Activated CD8-positive, alpha-beta memory T cell treated with anti-CD3 and anti-CD28 coated beads for 1 hour (primary cell): ENCODE measurements around the gene SUCLG2.

Experiments
- DNase-seq, 2 donors: peaks; one replicate each; pipeline ENCODE4 v3.0.0-alpha.2; 2020; ENCODE audit warnings: low read depth in 1 of 2; ENCODE audit errors: extremely low read depth in 1 of 2

SUCLG2 gene, protein sequence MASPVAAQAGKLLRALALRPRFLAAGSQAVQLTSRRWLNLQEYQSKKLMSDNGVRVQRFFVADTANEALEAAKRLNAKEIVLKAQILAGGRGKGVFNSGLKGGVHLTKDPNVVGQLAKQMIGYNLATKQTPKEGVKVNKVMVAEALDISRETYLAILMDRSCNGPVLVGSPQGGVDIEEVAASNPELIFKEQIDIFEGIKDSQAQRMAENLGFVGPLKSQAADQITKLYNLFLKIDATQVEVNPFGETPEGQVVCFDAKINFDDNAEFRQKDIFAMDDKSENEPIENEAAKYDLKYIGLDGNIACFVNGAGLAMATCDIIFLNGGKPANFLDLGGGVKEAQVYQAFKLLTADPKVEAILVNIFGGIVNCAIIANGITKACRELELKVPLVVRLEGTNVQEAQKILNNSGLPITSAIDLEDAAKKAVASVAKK

DNA sequence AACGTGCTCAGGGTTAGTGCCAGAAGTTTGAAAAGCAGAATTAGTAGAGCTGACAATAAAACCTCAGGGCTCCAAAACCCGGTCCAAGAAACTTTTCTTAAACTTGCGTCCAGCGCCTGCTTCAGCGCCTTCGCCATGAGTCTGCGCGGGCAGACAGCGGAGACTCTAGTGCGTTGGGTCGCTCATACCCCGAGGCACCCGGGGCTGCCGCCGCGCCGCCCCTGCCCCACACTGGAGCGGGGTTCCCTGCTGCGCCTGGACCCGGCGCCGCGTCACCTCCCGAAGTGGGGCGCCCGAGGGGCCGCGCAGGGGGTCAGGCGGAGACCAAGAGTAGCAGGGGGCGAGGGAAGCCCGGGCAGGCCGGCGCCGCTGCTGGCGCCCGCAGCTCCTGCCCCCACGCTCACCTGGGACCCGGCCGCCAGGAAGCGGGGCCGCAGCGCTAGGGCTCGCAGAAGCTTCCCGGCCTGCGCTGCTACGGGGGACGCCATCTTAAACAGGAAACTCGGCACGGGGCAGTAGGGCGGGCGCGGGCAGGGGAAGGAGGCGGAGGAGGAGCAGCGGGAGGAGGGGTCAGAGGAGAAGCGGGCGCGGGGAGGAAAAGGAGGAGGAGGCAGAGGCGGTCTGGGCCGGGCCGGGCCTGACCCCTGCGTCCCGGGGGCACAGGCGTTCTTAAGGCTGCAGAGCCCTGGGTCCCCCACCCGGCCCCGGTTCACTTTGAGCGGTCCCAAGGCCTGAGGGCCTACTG, at the start of gene SUCLG2:
SUCLG2 (minus strand) TSS at position 514 of the 745 bp plus-strand sequence; CDS start at position 488, 26 bp downstream.
- peak; percentile 39 to 64 for DNase-seq

DNA sequence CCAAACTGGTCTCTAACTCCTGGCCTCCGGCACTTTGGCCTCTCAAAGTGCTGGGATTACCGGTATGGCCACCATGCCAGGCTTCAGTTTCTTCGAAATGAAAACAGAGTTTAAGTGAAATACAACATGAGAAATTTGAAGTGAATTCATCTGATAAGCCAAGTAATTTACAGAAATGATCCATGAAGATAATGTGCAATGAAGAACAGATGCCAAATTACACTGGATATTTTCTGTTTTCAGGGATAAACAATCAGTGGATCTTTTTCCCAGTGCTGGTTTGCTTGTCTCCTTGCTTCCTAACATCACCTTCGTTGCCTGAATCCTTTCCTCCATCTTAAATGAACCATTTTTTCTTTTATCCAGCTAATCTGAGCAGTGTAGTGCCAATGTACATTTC, 46.2 kb upstream of the SUCLG2 start:
- no peak for DNase-seq

DNA sequence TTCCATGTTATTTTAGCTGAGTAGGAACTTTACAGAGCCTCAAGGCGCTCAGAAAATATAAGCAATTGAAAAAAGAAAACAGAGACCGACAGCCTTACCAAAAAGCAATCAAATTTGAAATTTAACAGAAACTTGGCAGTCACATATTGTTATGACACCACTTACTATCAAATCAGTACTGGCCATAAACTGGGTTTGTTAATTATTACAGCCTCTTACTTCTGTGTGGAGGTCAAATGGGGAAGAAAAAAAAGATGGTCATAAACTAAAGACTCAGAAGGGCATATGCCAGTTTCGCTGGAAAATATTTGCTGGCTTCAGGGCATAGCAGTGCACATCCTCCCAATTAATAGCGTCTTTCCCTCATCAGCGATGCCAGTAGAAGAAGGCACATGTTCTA, 45.5 kb upstream of the SUCLG2 start:
- DNase-seq: no peak

DNA sequence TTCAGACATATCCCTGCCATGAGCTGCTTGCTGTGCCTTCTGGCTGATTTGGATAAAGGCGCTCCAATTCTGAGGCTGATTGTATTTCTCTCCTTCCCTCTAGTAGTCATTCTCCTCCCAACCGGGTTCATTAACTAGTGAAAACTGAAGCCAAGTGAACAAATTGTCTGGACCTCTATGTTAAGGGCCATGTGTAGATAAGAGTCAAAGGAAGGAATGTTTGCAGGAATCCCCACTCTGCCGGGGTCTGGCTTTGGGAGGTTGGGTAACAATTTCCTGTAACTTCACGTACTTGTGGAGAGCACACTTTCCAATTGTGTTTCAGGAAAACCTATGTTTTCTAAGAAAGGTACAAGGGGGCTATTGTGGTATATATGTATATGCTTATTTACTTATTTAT, 38.2 kb upstream of the SUCLG2 start:
- no peak for DNase-seq

GRCh38 chr3:67691926-67692325, 37.5 kb upstream of the SUCLG2 start:
- DNase-seq: no peak

GRCh38 chr3:67691207-67691606, 36.8 kb upstream of the SUCLG2 start:
- no peak for DNase-seq

DNA sequence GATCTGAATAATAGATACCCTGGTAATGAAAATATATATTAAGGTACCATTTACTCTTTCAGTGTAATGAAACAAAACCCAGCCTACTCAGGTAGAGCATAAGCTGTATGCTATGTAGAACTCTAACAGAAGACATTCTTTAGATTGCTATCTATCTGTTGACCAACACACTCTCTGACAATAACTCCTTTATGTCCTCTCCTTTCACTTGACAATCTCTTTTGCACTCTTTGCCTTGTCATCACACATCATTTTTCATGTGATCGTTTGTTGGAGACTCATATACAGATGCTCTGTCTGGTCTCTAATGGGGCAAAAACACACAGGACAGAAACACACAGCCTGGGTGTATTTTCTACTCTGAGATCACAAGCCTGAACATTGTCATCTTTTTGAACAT, 35.4 kb upstream of the SUCLG2 start:
- no peak for DNase-seq

GRCh38 chr3:67688231-67688630, 33.8 kb upstream of the SUCLG2 start:
- DNase-seq: no peak

DNA sequence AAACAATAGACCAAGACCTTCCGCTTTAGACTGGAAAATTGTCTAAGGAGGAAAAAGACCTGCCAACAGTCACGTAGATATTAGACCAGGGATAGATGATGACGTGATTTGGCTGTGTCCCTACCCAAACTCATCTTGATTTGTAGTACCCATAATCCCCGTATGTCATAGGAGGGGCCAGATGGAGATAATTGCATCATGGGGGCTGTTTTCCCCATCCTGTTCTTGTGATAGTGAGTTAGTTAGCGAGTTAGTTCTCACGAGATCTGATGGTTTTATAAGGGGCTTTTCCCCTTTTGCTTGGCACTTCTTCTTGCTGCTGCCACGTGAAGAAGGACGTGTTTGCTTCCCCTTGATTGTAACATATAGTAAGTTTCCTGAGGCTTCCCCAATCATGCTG, 31.7 kb upstream of the SUCLG2 start:
- DNase-seq: no peak

GRCh38 chr3:67685499-67685898, 31.1 kb upstream of the SUCLG2 start:
- DNase-seq: no peak

DNA sequence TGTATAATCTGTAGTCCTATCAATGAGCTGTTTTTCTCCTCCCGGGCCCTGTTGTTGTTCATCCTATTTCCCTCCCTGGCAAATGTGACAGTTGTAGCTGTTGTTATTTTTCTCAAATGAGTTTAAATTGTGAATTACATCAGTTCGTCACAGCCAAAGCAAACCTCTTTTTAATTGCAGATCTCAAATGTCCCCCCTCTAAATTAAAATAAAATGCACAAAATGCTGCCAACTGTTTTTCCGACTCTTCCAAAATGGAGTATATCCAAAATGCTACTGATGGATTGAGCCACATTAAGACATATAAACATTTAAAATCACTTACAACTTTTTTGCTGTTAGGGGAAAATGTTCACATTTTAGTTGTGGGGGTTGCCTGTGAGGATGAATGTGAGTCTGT, 29.8 kb upstream of the SUCLG2 start:
- no peak for DNase-seq

GRCh38 chr3:67683522-67683921, 29.1 kb upstream of the SUCLG2 start:
- no peak for DNase-seq

DNA sequence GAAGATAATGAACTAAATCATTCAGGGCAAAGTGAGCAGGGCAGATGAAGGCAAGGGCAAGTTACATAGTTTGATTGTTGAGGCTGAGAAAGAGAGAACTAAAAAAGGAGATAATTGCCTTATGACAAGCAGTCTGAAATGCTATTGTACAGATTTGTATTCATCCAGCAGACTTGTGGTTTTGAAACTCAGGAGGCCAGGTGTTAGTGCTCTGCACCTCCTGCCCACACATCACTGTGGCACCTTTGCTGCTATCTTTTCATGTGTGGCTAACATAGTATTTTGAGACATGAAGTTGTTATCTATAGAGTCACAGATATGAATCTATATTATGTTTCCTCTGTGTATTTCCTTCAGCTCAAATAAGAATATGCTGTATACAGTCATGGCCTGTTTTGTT, 24.3 kb upstream of the SUCLG2 start:
- DNase-seq: no peak

DNA sequence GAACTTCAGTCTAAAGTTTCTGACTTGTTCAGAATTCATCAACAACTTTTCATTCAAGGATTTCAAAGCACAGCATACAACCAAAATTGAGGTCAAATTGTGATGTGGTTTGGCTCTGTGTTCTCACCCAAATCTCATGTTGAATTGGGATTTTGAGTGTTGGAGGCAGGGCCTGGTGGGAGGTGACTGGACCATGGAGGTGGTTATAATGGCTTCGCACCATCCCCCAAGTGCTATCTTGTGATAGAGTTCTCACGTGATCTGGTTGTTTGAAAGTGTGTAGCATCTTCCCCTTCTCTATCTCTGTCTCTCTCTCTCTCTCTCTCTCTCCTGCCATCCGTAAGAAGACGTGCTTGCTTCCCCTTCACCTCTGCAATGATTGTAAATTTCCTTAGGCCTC, 19.6 kb upstream of the SUCLG2 start:
- no peak for DNase-seq

DNA sequence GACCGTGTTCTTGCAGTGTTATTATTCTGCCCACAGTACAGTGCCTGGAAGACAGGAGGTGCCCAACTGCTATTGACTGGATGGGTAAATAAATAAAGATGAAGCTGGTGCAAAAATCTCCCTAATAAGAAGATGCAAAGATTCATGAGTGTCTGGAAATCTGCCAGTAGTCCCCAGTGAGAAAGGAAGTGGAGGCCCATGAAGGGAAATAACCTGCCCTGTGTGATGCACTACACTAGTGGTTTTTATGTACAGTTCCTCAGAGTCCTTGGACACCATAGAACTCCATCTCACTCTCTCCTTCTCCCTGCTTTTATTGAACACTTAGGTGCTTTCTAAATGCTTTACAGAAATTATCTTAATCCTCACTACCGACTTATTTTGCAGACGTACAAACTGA, 8.3 kb upstream of the SUCLG2 start:
- DNase-seq: no peak

DNA sequence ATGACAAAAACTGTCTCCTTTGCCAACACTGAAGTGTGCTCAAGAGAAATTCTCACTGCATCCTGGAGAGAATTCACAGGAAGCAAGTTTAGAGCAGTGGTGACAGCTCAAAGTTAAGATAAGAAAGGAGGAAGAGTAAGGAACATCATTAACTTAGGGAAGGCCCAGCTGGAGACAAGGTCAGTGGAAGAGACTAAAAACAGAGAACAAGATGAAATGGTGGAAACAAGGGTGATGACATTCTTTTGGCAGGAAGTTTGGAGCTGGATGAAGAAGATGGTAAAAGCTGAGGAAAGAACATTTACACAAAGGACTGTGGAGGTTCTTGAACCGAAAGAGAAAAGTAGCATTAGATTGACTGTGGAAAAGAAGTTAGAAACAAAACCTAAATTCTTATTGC, 6.7 kb upstream of the SUCLG2 start:
- no peak for DNase-seq

- no peak for DNase-seq
These were observed 2.8 kb upstream of the SUCLG2 start for GRCh38 chr3:67657192-67657591.

- DNase-seq: no peak
These were observed 2.2 kb upstream of the SUCLG2 start for GRCh38 chr3:67656614-67657013.

- peak; percentile 49 for DNase-seq
These were observed 1.1 kb upstream of the SUCLG2 start for GRCh38 chr3:67655364-67656121.

- no peak for DNase-seq
These were observed 399 bp upstream of the SUCLG2 start for GRCh38 chr3:67654844-67655177.

DNA sequence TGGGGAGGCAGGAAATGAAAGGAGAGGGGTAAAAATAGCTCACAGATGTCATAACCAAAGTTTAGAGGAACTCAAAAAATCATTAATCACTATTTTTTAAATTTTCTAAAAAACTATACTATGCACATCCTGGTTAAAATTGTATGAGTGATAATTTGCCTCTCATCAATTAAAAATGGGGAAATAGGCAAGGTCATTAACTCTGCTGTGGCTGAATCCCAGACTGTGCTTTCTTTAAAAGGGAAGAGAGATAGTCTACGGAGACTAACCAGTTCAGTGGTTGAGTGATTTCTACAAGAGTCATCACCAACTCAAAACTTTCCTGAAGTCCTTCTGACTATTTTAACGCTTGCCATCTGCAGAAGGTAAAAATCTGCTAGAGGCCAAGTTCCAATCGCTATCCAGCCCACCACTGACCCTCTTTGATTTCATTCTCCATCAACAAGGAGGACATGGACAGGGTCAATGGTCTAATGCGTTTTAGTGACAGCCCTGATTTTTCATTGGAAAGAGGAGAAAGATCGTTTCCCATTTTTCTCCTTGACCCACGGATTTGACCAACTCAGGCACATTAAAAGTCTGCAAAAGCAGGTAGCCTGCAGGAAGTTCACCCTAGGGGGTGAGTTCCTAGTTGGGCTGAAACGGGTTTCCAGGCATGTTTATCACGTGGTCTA, 850 bp downstream of the SUCLG2 start:
- DNase-seq: no peak
